SK-N-SH treated with all-trans-retinoic acid at 6 μM for 48 hours (cell line): ENCODE results near the gene RBM10.

Experiments used
- ATAC-seq: fragments of 200-7000 bp; cut with Tn5 transposase; 3 replicates; pipeline ENCODE4 v1.9.1; 2020; ENCODE audit warnings: mild to moderate bottlenecking, moderate library complexity
- BACH2 ChIP-seq: fragments of 250-450 bp; sonication (Bioruptor Pico); IDR thresholded peaks from 2 replicates; pipeline ENCODE4 v1.9.0; 2021; ENCODE audit warnings: mild to moderate bottlenecking, borderline replicate concordance
- CREB5 ChIP-seq: fragments of 250-450 bp; sonication (Bioruptor Pico); IDR thresholded peaks from 2 replicates; pipeline ENCODE4 v1.5.1; 2020; ENCODE audit warnings: low read depth, mild to moderate bottlenecking, moderate library complexity
- CSDC2 ChIP-seq: fragments of 250-450 bp; sonication (Bioruptor Pico); IDR thresholded peaks from 2 replicates; pipeline ENCODE4 v1.5.0; 2020; ENCODE audit warnings: mild to moderate bottlenecking, moderate library complexity
- CSRNP3 ChIP-seq: fragments of 250-450 bp; sonication (Bioruptor Pico); IDR thresholded peaks from 2 replicates; pipeline ENCODE4 v1.5.1; 2021; ENCODE audit warnings: mild to moderate bottlenecking, moderate library complexity
- GLIS3 ChIP-seq: fragments of 250-450 bp; sonication (Bioruptor Pico); IDR thresholded peaks from 2 replicates; pipeline ENCODE4 v1.5.0; 2020; ENCODE audit warnings: mild to moderate bottlenecking, moderate library complexity
- OSR1 ChIP-seq: fragments of 250-450 bp; sonication (Bioruptor Pico); IDR thresholded peaks from 2 replicates; pipeline ENCODE4 v1.8.0; 2022; ENCODE audit warnings: moderate library complexity, mild to moderate bottlenecking, inconsistent platforms
- PATZ1 ChIP-seq: fragments of 250-450 bp; sonication (Bioruptor Pico); IDR thresholded peaks from 2 replicates; pipeline ENCODE4 v1.8.0; 2020; ENCODE audit warnings: mild to moderate bottlenecking, moderate library complexity, borderline replicate concordance
- POU6F1 ChIP-seq: fragments of 250-450 bp; sonication (Bioruptor Pico); IDR thresholded peaks from 2 replicates; pipeline ENCODE4 v1.8.0; 2021; ENCODE audit warnings: low read depth, mild to moderate bottlenecking, moderate library complexity, borderline replicate concordance
- PPARA ChIP-seq: fragments of 250-450 bp; sonication (Bioruptor Pico); IDR thresholded peaks from 2 replicates; pipeline ENCODE4 v1.5.0; 2020; ENCODE audit warnings: mild to moderate bottlenecking, borderline replicate concordance
- RARB ChIP-seq: fragments of 250-450 bp; sonication (Bioruptor Pico); IDR thresholded peaks from 2 replicates; pipeline ENCODE4 v1.8.0; 2021; ENCODE audit warnings: mild to moderate bottlenecking, moderate library complexity
- SNAI2 ChIP-seq: fragments of 250-450 bp; sonication (Bioruptor Pico); IDR thresholded peaks from 2 replicates; pipeline ENCODE4 v1.5.0; 2020; ENCODE audit warnings: mild to moderate bottlenecking, moderate library complexity
- TCF4 ChIP-seq: fragments of 250-450 bp; sonication (Bioruptor Pico); IDR thresholded peaks from 2 replicates; pipeline ENCODE4 v1.8.0; 2021; ENCODE audit warnings: mild to moderate bottlenecking, moderate library complexity, borderline replicate concordance
- TOX ChIP-seq: fragments of 250-450 bp; sonication (Bioruptor Pico); IDR thresholded peaks from 2 replicates; pipeline ENCODE4 v1.8.0; 2021; ENCODE audit warnings: mild to moderate bottlenecking, moderate library complexity, borderline replicate concordance
- TSHZ2 ChIP-seq: fragments of 250-450 bp; sonication (Bioruptor Pico); IDR thresholded peaks from 2 replicates; pipeline ENCODE4 v1.5.0; 2020; ENCODE audit warnings: mild to moderate bottlenecking, moderate library complexity
- ZFP3 ChIP-seq: fragments of 250-450 bp; sonication (Bioruptor Pico); IDR thresholded peaks from 2 replicates; pipeline ENCODE4 v1.5.0; 2020; ENCODE audit warnings: mild to moderate bottlenecking, moderate library complexity
- ZFP30 ChIP-seq: fragments of 450-650 bp; formaldehyde crosslinking; IDR thresholded peaks from 2 replicates; pipeline ENCODE4 v1.5.0; 2022; ENCODE audit warnings: mild to moderate bottlenecking, moderate library complexity
- ZNF565 ChIP-seq: fragments of 450-650 bp; formaldehyde crosslinking; conservative IDR thresholded peaks from 2 replicates; pipeline ENCODE4 v1.5.0; 2020; ENCODE audit warnings: low read depth, mild to moderate bottlenecking, moderate library complexity
- ZNF8 ChIP-seq: fragments of 450-650 bp; formaldehyde crosslinking; IDR thresholded peaks from 2 replicates; pipeline ENCODE4 v1.5.0; 2020; ENCODE audit warnings: mild to moderate bottlenecking, moderate library complexity

Gene RBM10

GRCh38 chrX:47222751-47223350 is 77.8 kb downstream of the RBM10 start (continued):
- no peak for TF ChIP-seq CREB5 (CRISPR knock-in tag)

- ATAC-seq, result no peak
- no peak for TF ChIP-seq CSDC2
- TF ChIP-seq ZNF8 (CRISPR knock-in tag), result no peak
- TF ChIP-seq RARB (CRISPR knock-in tag), result no peak
- TF ChIP-seq POU6F1 (CRISPR knock-in tag), result no peak
- no peak for TF ChIP-seq GLIS3
- no peak for TF ChIP-seq OSR1
- TF ChIP-seq TOX (CRISPR knock-in tag), result no peak
- TF ChIP-seq, all 23 proteins: peak for 0
Observed at GRCh38 chrX:47223476-47224250, 78.6 kb downstream of the RBM10 start.

- no peak for ATAC-seq
- TF ChIP-seq TSHZ2 (CRISPR knock-in tag) (no peak), TCF4 (CRISPR knock-in tag) (no peak), CSDC2 (no peak), SNAI2 (CRISPR knock-in tag) (no peak), OSR1 (no peak), BACH2 (CRISPR knock-in tag) (no peak), ZFP30 (CRISPR knock-in tag) (no peak)
Observed at GRCh38 chrX:47224266-47224895, 79.4 kb downstream of the RBM10 start.

GRCh38 chrX:47224896-47225290 is 79.9 kb downstream of the RBM10 start:
- TF ChIP-seq PPARA (CRISPR knock-in tag), result no peak
- TF ChIP-seq SNAI2 (CRISPR knock-in tag), result no peak
- no peak for TF ChIP-seq BACH2 (CRISPR knock-in tag)
- no peak for TF ChIP-seq ZNF565 (CRISPR knock-in tag)
- no peak for TF ChIP-seq ZNF8 (CRISPR knock-in tag)
- TF ChIP-seq POU6F1 (CRISPR knock-in tag), result no peak
- TF ChIP-seq ZFP30 (CRISPR knock-in tag), result no peak

GRCh38 chrX:47226071-47226470 is 81.0 kb downstream of the RBM10 start:
- no peak for ATAC-seq
- no peak for TF ChIP-seq TSHZ2 (CRISPR knock-in tag)
- TF ChIP-seq PATZ1, result no peak
- no peak for TF ChIP-seq ZFP3
- TF ChIP-seq GLIS3, result no peak
- no peak for TF ChIP-seq SNAI2 (CRISPR knock-in tag)
- no peak for TF ChIP-seq ZNF565 (CRISPR knock-in tag)
- no peak for TF ChIP-seq CSRNP3 (CRISPR knock-in tag)

More at GRCh38 chrX:47224896-47225290, 79.9 kb downstream of the RBM10 start:
- no peak for ATAC-seq
